ENCODE measurements around the gene PIWIL4. TPM values are rescaled to one million over a fixed set of nuclear protein-coding genes. Genes with fewer than 3 reads are reported as not detected.

The PIWIL4 gene
- total RNA-seq, result 1.8 TPM in 2 replicates

DNA sequence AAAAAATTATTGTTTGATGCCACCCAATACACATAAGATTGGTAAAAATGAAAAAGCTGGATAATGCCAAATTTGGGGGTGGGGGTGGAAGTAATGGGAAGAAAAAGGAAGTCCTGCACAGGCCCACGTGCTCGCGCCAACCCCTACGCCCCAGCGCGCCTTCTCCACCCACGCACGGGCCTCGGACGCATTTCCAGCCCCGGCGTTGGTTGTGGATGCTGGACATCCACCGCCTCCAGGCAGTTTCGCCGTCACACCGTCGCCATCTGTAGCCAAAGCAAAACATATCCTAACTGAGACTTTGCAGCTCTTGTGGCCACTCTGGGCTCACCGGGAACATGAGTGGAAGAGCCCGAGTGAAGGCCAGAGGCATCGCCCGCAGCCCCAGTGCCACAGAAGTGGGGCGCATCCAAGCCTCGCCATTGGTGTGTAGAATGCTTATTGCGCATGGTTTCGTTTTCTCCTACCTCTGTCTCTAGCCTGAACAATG is at the start of gene PIWIL4:
TSS of gene PIWIL4 (plus strand) at position 188 of the 490 bp plus-strand sequence. CDS start at position 339, 151 bp downstream.

DNA sequence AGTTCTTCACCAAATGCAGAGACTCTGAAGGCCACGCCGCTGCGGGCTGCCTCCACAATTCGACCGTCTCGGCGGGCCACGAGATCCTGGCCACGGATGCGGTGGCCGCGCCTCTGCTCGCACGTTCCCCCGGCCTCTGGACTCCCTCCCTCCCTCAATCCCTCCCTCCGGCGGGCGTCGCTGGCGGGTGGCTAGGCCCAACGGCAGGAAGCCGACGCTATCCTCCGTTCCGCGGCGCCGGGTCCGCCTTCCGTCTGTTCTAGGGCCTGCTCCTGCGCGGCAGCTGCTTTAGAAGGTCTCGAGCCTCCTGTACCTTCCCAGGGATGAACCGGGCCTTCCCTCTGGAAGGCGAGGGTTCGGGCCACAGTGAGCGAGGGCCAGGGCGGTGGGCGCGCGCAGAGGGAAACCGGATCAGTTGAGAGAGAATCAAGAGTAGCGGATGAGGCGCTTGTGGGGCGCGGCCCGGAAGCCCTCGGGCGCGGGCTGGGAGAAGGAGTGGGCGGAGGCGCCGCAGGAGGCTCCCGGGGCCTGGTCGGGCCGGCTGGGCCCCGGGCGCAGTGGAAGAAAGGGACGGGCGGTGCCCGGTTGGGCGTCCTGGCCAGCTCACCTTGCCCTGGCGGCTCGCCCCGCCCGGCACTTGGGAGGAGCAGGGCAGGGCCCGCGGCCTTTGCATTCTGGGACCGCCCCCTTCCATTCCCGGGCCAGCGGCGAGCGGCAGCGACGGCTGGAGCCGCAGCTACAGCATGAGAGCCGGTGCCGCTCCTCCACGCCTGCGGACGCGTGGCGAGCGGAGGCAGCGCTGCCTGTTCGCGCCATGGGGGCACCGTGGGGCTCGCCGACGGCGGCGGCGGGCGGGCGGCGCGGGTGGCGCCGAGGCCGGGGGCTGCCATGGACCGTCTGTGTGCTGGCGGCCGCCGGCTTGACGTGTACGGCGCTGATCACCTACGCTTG is 23.2 kb upstream of the PIWIL4 start, which contains the start of gene FUT4:
TSS of gene FUT4 (plus strand) at position 227 of the 951 bp plus-strand sequence. CDS start at position 440, 213 bp downstream.

Other genes starting within 250 kb of the PIWIL4 start
- under 0.01 TPM in 2 replicates for gene GPR83, start 165.9 kb upstream of the PIWIL4 start, total RNA-seq
- gene MRE11, start 73.5 kb upstream of the PIWIL4 start, total RNA-seq, result 13.6 and 15.4 TPM in 2 replicates
- gene ANKRD49, start 73.4 kb upstream of the PIWIL4 start, total RNA-seq, result 9.0 and 10.3 TPM in 2 replicates
- gene C11orf97, start 54.9 kb upstream of the PIWIL4 start, total RNA-seq, result not detected in 2 replicates
- gene FUT4, start 23.4 kb upstream of the PIWIL4 start, total RNA-seq, result 4.0 and 6.5 TPM in 2 replicates
- gene AMOTL1, start 201.0 kb downstream of the PIWIL4 start, total RNA-seq, result 27.2 and 36.2 TPM in 2 replicates